ENCODE measurements around the gene KRTAP13-4. TPM values are rescaled to one million over a fixed set of nuclear protein-coding genes. Genes with fewer than 3 reads are reported as not detected.

The KRTAP13-4 gene
- total RNA-seq, 2 experiments from 2014 or later, result not detected

GRCh38 chr21:30443226-30443625 lies 13.2 kb downstream of the KRTAP13-4 start:
- DNase-seq (no peak), ATAC-seq (no peak)
- Mint-ChIP-seq H3K27ac (no peak overlapping the region), H3K9me3 (ENCODE audit: low read depth) (no peaks in the 10 kb centered on the region), H3K4me3 (no peak overlapping the region), H3K36me3 (ENCODE audit: low read depth) (no peaks in the 10 kb centered on the region), H3K4me1 (peaks cover 6% of the 10 kb centered on the region), H3K27me3 (peaks cover 6% of the 10 kb centered on the region)
- ChIA-PET CTCF (interaction anchor here (0.6 to 0.8 kb wide), 4 partner anchors 9 to 417 kb away, joined by 3 to 4 read pairs (median 4); no protein-coding TSS in a partner anchor), POLR2A (no interaction called here)
- intact Hi-C loops (cut with DNase I, micrococcal nuclease), result no loop called here

GRCh38 chr21:30444204-30444603 lies 14.2 kb downstream of the KRTAP13-4 start:
- Mint-ChIP-seq H3K4me3 (no peak overlapping the region), H3K27ac (no peak overlapping the region), H3K9me3 (ENCODE audit: low read depth) (no peaks in the 10 kb centered on the region), H3K36me3 (ENCODE audit: low read depth) (no peaks in the 10 kb centered on the region), H3K4me1 (peaks cover 6% of the 10 kb centered on the region), H3K27me3 (peaks cover 4% of the 10 kb centered on the region)
- ATAC-seq, result no peak
- intact Hi-C loops (cut with DNase I, micrococcal nuclease), result no loop called here
- ChIA-PET POLR2A (no interaction called here), CTCF (interaction anchor here (0.7 to 1.1 kb wide), 2 partner anchors 137 to 561 kb away, joined by 3 read pairs; no protein-coding TSS in a partner anchor)
- no peak for DNase-seq

GRCh38 chr21:30447056-30447455 lies 17.0 kb downstream of the KRTAP13-4 start:
- Mint-ChIP-seq H3K9me3 (ENCODE audit: low read depth) (no peaks in the 10 kb centered on the region), H3K4me1 (peaks cover 6% of the 10 kb centered on the region), H3K4me3 (no peak overlapping the region), H3K27ac (no peak overlapping the region), H3K27me3 (peaks cover 5% of the 10 kb centered on the region), H3K36me3 (ENCODE audit: low read depth) (no peaks in the 10 kb centered on the region)
- ChIA-PET POLR2A (no interaction called here), CTCF (interaction anchor here (1.4 kb wide), 1 partner anchor 13 kb away, joined by 3 read pairs; no protein-coding TSS in a partner anchor)
- ATAC-seq (no peak), DNase-seq (no peak)
- intact Hi-C loops (cut with DNase I, micrococcal nuclease), result no loop called here

GRCh38 chr21:30448514-30448913 lies 18.5 kb downstream of the KRTAP13-4 start:
- H3K36me3 Mint-ChIP-seq (ENCODE audit: low read depth), result no peaks in the 10 kb centered on the region
- ATAC-seq, result no peak
- H3K9me3 Mint-ChIP-seq (ENCODE audit: low read depth), result no peaks in the 10 kb centered on the region
- H3K4me1 Mint-ChIP-seq, result peaks cover 6% of the 10 kb centered on the region
- ChIA-PET POLR2A (no interaction called here), CTCF (interaction anchor here (0.6 kb wide), 1 partner anchor 248 kb away, joined by 3 read pairs; no protein-coding TSS in a partner anchor)
- H3K27ac Mint-ChIP-seq, result no peak overlapping the region
- H3K27me3 Mint-ChIP-seq, result peaks cover 5% of the 10 kb centered on the region
- DNase-seq, result no peak
- intact Hi-C loops (cut with DNase I, micrococcal nuclease), result no loop called here
- no peak overlapping the region for H3K4me3 Mint-ChIP-seq

GRCh38 chr21:30463713-30464112 lies 33.7 kb downstream of the KRTAP13-4 start:
- Mint-ChIP-seq H3K4me3 (no peak overlapping the region), H3K4me1 (no peaks in the 10 kb centered on the region), H3K27ac (no peak overlapping the region), H3K27me3 (peaks cover 4% of the 10 kb centered on the region), H3K36me3 (ENCODE audit: low read depth) (no peaks in the 10 kb centered on the region), H3K9me3 (ENCODE audit: low read depth) (no peaks in the 10 kb centered on the region)
- intact Hi-C loops (cut with DNase I, micrococcal nuclease), result no loop called here
- ATAC-seq, result no peak
- ChIA-PET CTCF (interaction anchor here (1.0 kb wide), 1 partner anchor 116 kb away, joined by 3 read pairs; no protein-coding TSS in a partner anchor), POLR2A (no interaction called here)
- DNase-seq, result no peak

GRCh38 chr21:30468900-30469714 lies 39.1 kb downstream of the KRTAP13-4 start:
- Mint-ChIP-seq H3K27me3 (peaks cover 11% of the 10 kb centered on the region), H3K9me3 (ENCODE audit: low read depth) (no peaks in the 10 kb centered on the region), H3K4me1 (no peaks in the 10 kb centered on the region), H3K27ac (no peak overlapping the region), H3K36me3 (ENCODE audit: low read depth) (no peaks in the 10 kb centered on the region), H3K4me3 (no peak overlapping the region)
- ATAC-seq, result no peak
- POLR2A ChIA-PET, result no interaction called here
- intact Hi-C loops (cut with DNase I, micrococcal nuclease), result no loop called here
- CTCF ChIA-PET, result no interaction called here
- no peak for DNase-seq

GRCh38 chr21:30478004-30478403 lies 48.0 kb downstream of the KRTAP13-4 start:
- H3K4me1 Mint-ChIP-seq, result no peaks in the 10 kb centered on the region
- no peak for DNase-seq
- ChIA-PET POLR2A (no interaction called here), CTCF (no interaction called here)
- no peak for ATAC-seq
- no peaks in the 10 kb centered on the region for H3K9me3 Mint-ChIP-seq (ENCODE audit: low read depth)
- intact Hi-C loops (cut with DNase I, micrococcal nuclease), result no loop called here
- no peak overlapping the region for H3K27ac Mint-ChIP-seq
- H3K4me3 Mint-ChIP-seq, result no peak overlapping the region
- H3K36me3 Mint-ChIP-seq (ENCODE audit: low read depth), result no peaks in the 10 kb centered on the region
- H3K27me3 Mint-ChIP-seq, result peaks cover 8% of the 10 kb centered on the region

- ChIA-PET POLR2A (no interaction called here), CTCF (no interaction called here)
- ATAC-seq (no peak), DNase-seq (no peak)
- no peaks in the 10 kb centered on the region for H3K4me1 Mint-ChIP-seq
- no peaks in the 10 kb centered on the region for H3K9me3 Mint-ChIP-seq (ENCODE audit: low read depth)
- intact Hi-C loops (cut with DNase I, micrococcal nuclease), result no loop called here
- H3K4me3 Mint-ChIP-seq, result no peak overlapping the region
- no peak overlapping the region for H3K27ac Mint-ChIP-seq
- no peaks in the 10 kb centered on the region for H3K36me3 Mint-ChIP-seq (ENCODE audit: low read depth)
- H3K27me3 Mint-ChIP-seq, result peaks cover 7% of the 10 kb centered on the region
Observed at GRCh38 chr21:30479259-30479658, 49.2 kb downstream of the KRTAP13-4 start.

- Mint-ChIP-seq H3K36me3 (ENCODE audit: low read depth) (no peaks in the 10 kb centered on the region), H3K4me1 (no peaks in the 10 kb centered on the region), H3K27me3 (peaks cover 4% of the 10 kb centered on the region), H3K4me3 (no peak within 1 kb of the TSS), H3K27ac (no peak within 1 kb of the TSS), H3K9me3 (ENCODE audit: low read depth) (peaks cover 2% of the 10 kb centered on the region)
- intact Hi-C loops (cut with DNase I, micrococcal nuclease), result no loop called here
- DNase-seq, result no peak
- POLR2A ChIA-PET, result no interaction called here
- CTCF ChIA-PET, result no interaction called here
- ATAC-seq, result no peak
Observed at GRCh38 chr21:30480145-30480544, 50.1 kb downstream of the KRTAP13-4 start, which contains the start of gene KRTAP19-1. Gene KRTAP19-1 (minus strand): TSS chr21:30480367. CDS start chr21:30480317, 50 bp downstream.

Other genes starting within 250 kb of the KRTAP13-4 start
- gene CLDN8, start 214.1 kb upstream of the KRTAP13-4 start, total RNA-seq, result not detected
- gene KRTAP24-1, start 147.3 kb upstream of the KRTAP13-4 start, total RNA-seq, result not detected
- gene KRTAP25-1, start 140.7 kb upstream of the KRTAP13-4 start, total RNA-seq, result not detected
- not detected for gene KRTAP26-1, start 109.9 kb upstream of the KRTAP13-4 start, total RNA-seq
- not detected for gene KRTAP27-1, start 92.5 kb upstream of the KRTAP13-4 start, total RNA-seq
- gene KRTAP23-1, start 81.6 kb upstream of the KRTAP13-4 start, total RNA-seq, result not detected
- not detected for gene KRTAP13-2, start 57.9 kb upstream of the KRTAP13-4 start, total RNA-seq
- gene KRTAP13-1, start 34.2 kb upstream of the KRTAP13-4 start, total RNA-seq, result not detected
- not detected for gene KRTAP13-3, start 4.3 kb upstream of the KRTAP13-4 start, total RNA-seq
- gene KRTAP15-1, start 10.1 kb downstream of the KRTAP13-4 start, total RNA-seq, result not detected
- not detected for gene KRTAP19-1, start 50.1 kb downstream of the KRTAP13-4 start, total RNA-seq
- gene KRTAP19-2, start 57.2 kb downstream of the KRTAP13-4 start, total RNA-seq, result not detected
- gene KRTAP19-3, start 61.8 kb downstream of the KRTAP13-4 start, total RNA-seq, result not detected
- not detected for gene KRTAP19-4, start 66.9 kb downstream of the KRTAP13-4 start, total RNA-seq
- not detected for gene KRTAP19-5, start 71.9 kb downstream of the KRTAP13-4 start, total RNA-seq
- not detected for gene KRTAP19-6, start 111.6 kb downstream of the KRTAP13-4 start, total RNA-seq
- gene KRTAP19-7, start 131.1 kb downstream of the KRTAP13-4 start, total RNA-seq, result not detected
- gene KRTAP22-2, start 160.2 kb downstream of the KRTAP13-4 start, total RNA-seq, result not detected
- not detected for gene KRTAP6-3, start 162.2 kb downstream of the KRTAP13-4 start, total RNA-seq
- not detected for gene KRTAP6-2, start 168.7 kb downstream of the KRTAP13-4 start, total RNA-seq
- not detected for gene KRTAP22-1, start 170.9 kb downstream of the KRTAP13-4 start, total RNA-seq
- not detected for gene KRTAP6-1, start 183.7 kb downstream of the KRTAP13-4 start, total RNA-seq
- not detected for gene KRTAP20-1, start 186.2 kb downstream of the KRTAP13-4 start, total RNA-seq
- gene KRTAP20-4, start 190.4 kb downstream of the KRTAP13-4 start, total RNA-seq, result not detected
- gene KRTAP20-2, start 205.0 kb downstream of the KRTAP13-4 start, total RNA-seq, result not detected
- gene KRTAP20-3, start 212.6 kb downstream of the KRTAP13-4 start, total RNA-seq, result not detected